Suppressor macrophage treated with lipopolysaccharide for 1 hour (primary cell): ENCODE results near the gene TMEM59.
"Not testable (repeated sequence)": the region's sequence is repeated elsewhere in the genome, so short reads cannot be mapped to it uniquely, and the experiment has no call there.

ENCODE experiments used
- DNase-seq, 3 donors: peaks; one replicate each; pipeline ENCODE4 v3.0.0-alpha.2; 2020 to 2022

The TMEM59 gene

GRCh38 chr1:54011316-54012007 is 41.5 kb downstream of the TMEM59 start:
- no peak for DNase-seq

GRCh38 chr1:54010415-54011117 is 42.4 kb downstream of the TMEM59 start:
- no peak for DNase-seq

- no peak for DNase-seq
Observed at GRCh38 chr1:54009406-54009805, 43.6 kb downstream of the TMEM59 start.

GRCh38 chr1:54008876-54009275 is 44.1 kb downstream of the TMEM59 start:
- no peak for DNase-seq

- no peak for DNase-seq
Observed at GRCh38 chr1:54007613-54008012, 45.4 kb downstream of the TMEM59 start.

GRCh38 chr1:54006508-54006907 is 46.5 kb downstream of the TMEM59 start:
- DNase-seq: no peak

GRCh38 chr1:54004481-54005049 is 48.4 kb downstream of the TMEM59 start:
- DNase-seq: no peak

- not testable (repeated sequence) for DNase-seq
Observed at GRCh38 chr1:54003750-54004480, 49.1 kb downstream of the TMEM59 start.

GRCh38 chr1:54003249-54003646 is 49.8 kb downstream of the TMEM59 start:
- no peak for DNase-seq

GRCh38 chr1:54002544-54003248 is 50.3 kb downstream of the TMEM59 start:
- DNase-seq: no peak

GRCh38 chr1:54001591-54001990 is 51.4 kb downstream of the TMEM59 start:
- DNase-seq: no peak

- no peak for DNase-seq
Observed at GRCh38 chr1:53999920-54000319, 53.1 kb downstream of the TMEM59 start.

GRCh38 chr1:53998223-53998622 is 54.8 kb downstream of the TMEM59 start:
- no peak for DNase-seq

- no peak for DNase-seq
Observed at GRCh38 chr1:53995683-53996082, 57.3 kb downstream of the TMEM59 start.

GRCh38 chr1:53994516-53994915 is 58.5 kb downstream of the TMEM59 start:
- DNase-seq: not testable (repeated sequence)

- no peak for DNase-seq
Observed at GRCh38 chr1:53992085-53992874, 60.7 kb downstream of the TMEM59 start.

GRCh38 chr1:53987880-53988279 is 65.1 kb downstream of the TMEM59 start:
- no peak for DNase-seq

- no peak for DNase-seq
Observed at GRCh38 chr1:53986458-53986857, 66.5 kb downstream of the TMEM59 start.

GRCh38 chr1:53984726-53985125 is 68.3 kb downstream of the TMEM59 start:
- no peak for DNase-seq

- no peak for DNase-seq
Observed at GRCh38 chr1:53982763-53983104, 70.3 kb downstream of the TMEM59 start.

GRCh38 chr1:53982034-53982762 is 70.8 kb downstream of the TMEM59 start:
- DNase-seq: peak; percentile 33 to 58 (median 37)
